Measurements from ENCODE around the gene ZBTB20.

The ZBTB20 gene

GRCh38 chr3:114664006-114664405 lies 483.1 kb downstream of the ZBTB20 start:
- no peak for DNase-seq (ENCODE audit: low spot score)
- TF ChIP-seq CTCF (IDR thresholded peaks at IDR 0.05; ENCODE audit: extremely low read depth, missing control alignments) = no peak

- DNase-seq (ENCODE audit: low spot score) = no peak
- no peak for TF ChIP-seq CTCF (IDR thresholded peaks at IDR 0.05; ENCODE audit: extremely low read depth, missing control alignments)
These were observed 486.3 kb downstream of the ZBTB20 start for GRCh38 chr3:114660808-114661207.

- no peak for DNase-seq (ENCODE audit: low spot score)
- TF ChIP-seq CTCF (IDR thresholded peaks at IDR 0.05; ENCODE audit: extremely low read depth, missing control alignments) = no peak
These were observed 487.0 kb downstream of the ZBTB20 start for GRCh38 chr3:114660124-114660523.

- no peak for DNase-seq (ENCODE audit: low spot score)
These were observed 487.7 kb downstream of the ZBTB20 start for GRCh38 chr3:114659109-114660061.

GRCh38 chr3:114651555-114651954 lies 495.5 kb downstream of the ZBTB20 start:
- DNase-seq (ENCODE audit: low spot score) = no peak

More at GRCh38 chr3:114659109-114660061, 487.7 kb downstream of the ZBTB20 start:
- no peak for TF ChIP-seq CTCF (IDR thresholded peaks at IDR 0.05; ENCODE audit: extremely low read depth, missing control alignments)

GRCh38 chr3:114650808-114651207 lies 496.3 kb downstream of the ZBTB20 start:
- no peak for DNase-seq (ENCODE audit: low spot score)

More at GRCh38 chr3:114651555-114651954, 495.5 kb downstream of the ZBTB20 start:
- TF ChIP-seq CTCF (IDR thresholded peaks at IDR 0.05; ENCODE audit: extremely low read depth, missing control alignments) = no peak

More at GRCh38 chr3:114650808-114651207, 496.3 kb downstream of the ZBTB20 start:
- TF ChIP-seq CTCF (IDR thresholded peaks at IDR 0.05; ENCODE audit: extremely low read depth, missing control alignments) = no peak

Measured in GM20000 (cell line).